HEK293 (cell line): Measurements from ENCODE around the gene WASHC3.

Experiments used
- CTCF ChIA-PET: fragments of 350-600 bp; formaldehyde crosslinking; extraction: SDS; loops from one replicate; lab custom pipeline; 2021; ENCODE audit warnings: antibody characterized with exemption; lab: Yijun Ruan, JAX
- POLR2A ChIA-PET: fragments of 300-600 bp; formaldehyde crosslinking; extraction: SDS; loops from one replicate; lab custom pipeline; 2020; ENCODE audit warnings: antibody characterized with exemption, inconsistent platforms; lab: Yijun Ruan, JAX
- H3K27ac ChIP-seq: fragments of 200-500 bp; sonication (Bioruptor generic); 2 replicates; pipeline ENCODE4 v1.5.1; 2014; ENCODE audit warnings: low read depth, low read length, control low read depth, inconsistent platforms; ENCODE audit errors: extremely low read depth
- H3K36me3 ChIP-seq, 2 experiments: fragments of 200-500 bp in 1 of 2; sonication (Bioruptor generic) in 1 of 2; 1 replicate in 1 of 2; 2 replicates in 1 of 2; pipeline ENCODE4 v1.5.1; 2014 to 2017; ENCODE audit warnings: inconsistent platforms in 2 of 2, low read length in 2 of 2; ENCODE audit not compliant: control insufficient read depth in 2 of 2, insufficient read depth in 1 of 2
- H3K4me1 ChIP-seq: fragments of 200-500 bp; sonication (Bioruptor generic); 2 replicates; pipeline ENCODE4 v1.5.1; 2014; ENCODE audit warnings: mild to moderate bottlenecking, low read length, inconsistent platforms; ENCODE audit not compliant: control insufficient read depth, insufficient read depth
- H3K4me3 ChIP-seq: 2 replicates; pipeline ENCODE4 v1.5.1; 2011; ENCODE audit warnings: low read depth, mild to moderate bottlenecking, control low read depth, low read length, moderate library complexity
- H3K9me3 ChIP-seq: fragments of 200-500 bp; sonication (Bioruptor generic); 2 replicates; pipeline ENCODE4 v1.5.1; 2014; ENCODE audit warnings: low read depth, low read length, inconsistent platforms; ENCODE audit not compliant: control insufficient read depth, insufficient read depth
- BCL11A ChIP-seq: fragments of 450-650 bp; formaldehyde crosslinking; IDR thresholded peaks from 2 replicates; pipeline ENCODE4 v1.5.1; 2016; ENCODE audit warnings: low read depth, missing biosample characterization, missing genetic modification characterization
- OVOL3 ChIP-seq: fragments of 450-650 bp; formaldehyde crosslinking; IDR thresholded peaks from 2 replicates; pipeline ENCODE4 v1.5.1; 2016; ENCODE audit warnings: missing biosample characterization, missing genetic modification characterization
- PRDM1 ChIP-seq: fragments of 450-650 bp; formaldehyde crosslinking; IDR thresholded peaks from 2 replicates; pipeline ENCODE4; 2016; ENCODE audit warnings: missing biosample characterization, missing genetic modification characterization
- ZBTB17 ChIP-seq: fragments of 450-650 bp; formaldehyde crosslinking; IDR thresholded peaks from 2 replicates; pipeline ENCODE4 v1.5.1; 2016; ENCODE audit warnings: missing biosample characterization, missing genetic modification characterization
- ZFP37 ChIP-seq: fragments of 450-650 bp; formaldehyde crosslinking; IDR thresholded peaks from 2 replicates; pipeline ENCODE4 v1.5.1; 2016; ENCODE audit warnings: missing biosample characterization, missing genetic modification characterization
- ZNF114 ChIP-seq: fragments of 450-650 bp; formaldehyde crosslinking; IDR thresholded peaks from 2 replicates; pipeline ENCODE4 v1.5.0; 2017; ENCODE audit warnings: missing biosample characterization, missing genetic modification characterization
- ZNF157 ChIP-seq: fragments of 450-650 bp; formaldehyde crosslinking; IDR thresholded peaks from 2 replicates; pipeline ENCODE4 v1.5.1; 2016; ENCODE audit warnings: missing biosample characterization, missing genetic modification characterization
- ZNF16 ChIP-seq: fragments of 450-650 bp; formaldehyde crosslinking; IDR thresholded peaks from 2 replicates; pipeline ENCODE4 v1.5.1; 2016; ENCODE audit warnings: low read depth, missing biosample characterization, missing genetic modification characterization
- ZNF184 ChIP-seq: fragments of 450-650 bp; IDR thresholded peaks from 2 replicates; pipeline ENCODE4 v1.5.1; 2018; ENCODE audit warnings: missing biosample characterization, mild to moderate bottlenecking, missing genetic modification characterization
- ZNF223 ChIP-seq: fragments of 450-650 bp; formaldehyde crosslinking; IDR thresholded peaks from 2 replicates; pipeline ENCODE4 v1.5.1; 2016; ENCODE audit warnings: missing biosample characterization, missing genetic modification characterization
- ZNF341 ChIP-seq: fragments of 450-650 bp; formaldehyde crosslinking; IDR thresholded peaks from 2 replicates; pipeline ENCODE4; 2016; ENCODE audit warnings: low read depth, missing biosample characterization, missing genetic modification characterization
- ZNF426 ChIP-seq: fragments of 450-650 bp; formaldehyde crosslinking; IDR thresholded peaks from 2 replicates; pipeline ENCODE4 v1.5.1; 2017; ENCODE audit warnings: missing biosample characterization, missing genetic modification characterization, mild to moderate bottlenecking, inconsistent platforms, moderate library complexity
- ZNF48 ChIP-seq: fragments of 450-650 bp; formaldehyde crosslinking; IDR thresholded peaks from 2 replicates; pipeline ENCODE4 v1.5.1; 2016; ENCODE audit warnings: missing biosample characterization, missing genetic modification characterization
- ZNF544 ChIP-seq: fragments of 450-650 bp; formaldehyde crosslinking; IDR thresholded peaks from 2 replicates; pipeline ENCODE4 v1.5.0; 2017; ENCODE audit warnings: missing biosample characterization, missing genetic modification characterization
- ZNF549 ChIP-seq: fragments of 450-650 bp; IDR thresholded peaks from 2 replicates; pipeline ENCODE4 v1.5.1; 2018; ENCODE audit warnings: missing biosample characterization, missing genetic modification characterization, mild to moderate bottlenecking, inconsistent platforms, moderate library complexity
- ZNF677 ChIP-seq: fragments of 450-650 bp; IDR thresholded peaks from 2 replicates; pipeline ENCODE4 v1.5.0; 2018; ENCODE audit warnings: missing biosample characterization, mild to moderate bottlenecking, missing genetic modification characterization, moderate library complexity
- ZNF768 ChIP-seq: fragments of 450-650 bp; formaldehyde crosslinking; IDR thresholded peaks from 2 replicates; pipeline ENCODE4 v1.5.1; 2018; ENCODE audit warnings: missing biosample characterization, mild to moderate bottlenecking, missing genetic modification characterization
- TF ChIP-seq, protein P1 (sequence below): fragments of 450-650 bp; formaldehyde crosslinking; conservative IDR thresholded peaks from 2 replicates; pipeline ENCODE4 v1.5.1; 2016; ENCODE audit warnings: low read depth, missing biosample characterization, missing genetic modification characterization
- TF ChIP-seq, protein P2 (sequence below): fragments of 450-650 bp; formaldehyde crosslinking; IDR thresholded peaks from 2 replicates; pipeline ENCODE4 v1.5.1; 2016; ENCODE audit warnings: missing biosample characterization, missing genetic modification characterization, low read depth
- TF ChIP-seq, protein P3 (sequence below): fragments of 450-650 bp; formaldehyde crosslinking; IDR thresholded peaks from 2 replicates; pipeline ENCODE4; 2016; ENCODE audit warnings: missing biosample characterization, missing genetic modification characterization
- TF ChIP-seq, protein P4 (sequence below): fragments of 450-650 bp; formaldehyde crosslinking; IDR thresholded peaks from 2 replicates; pipeline ENCODE4 v1.5.1; 2016; ENCODE audit warnings: missing biosample characterization, missing genetic modification characterization
- TF ChIP-seq, protein P5 (sequence below): fragments of 450-650 bp; formaldehyde crosslinking; IDR thresholded peaks from 2 replicates; pipeline ENCODE4 v1.5.1; 2017; ENCODE audit warnings: missing biosample characterization, missing genetic modification characterization

The WASHC3 gene

DNA sequence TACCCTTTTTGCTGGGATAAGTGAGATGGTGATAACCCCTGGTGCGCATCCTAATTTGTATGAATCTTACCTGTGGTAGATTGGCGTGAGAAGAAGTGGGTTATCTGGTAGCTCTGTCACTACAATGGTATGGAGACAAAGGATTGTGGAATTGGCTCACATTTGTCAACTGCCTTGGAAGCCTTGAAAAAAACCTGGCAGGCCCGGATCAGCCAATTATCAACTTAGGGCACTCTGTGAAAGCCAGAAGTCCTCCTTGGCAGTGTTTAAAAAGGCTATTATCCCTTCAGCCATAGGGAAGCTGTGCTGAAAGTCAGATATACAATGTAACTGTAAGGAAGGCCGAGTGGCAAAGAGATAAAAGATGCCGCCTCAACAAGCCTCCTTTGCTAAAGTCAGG is 56.5 kb downstream of the WASHC3 start (continued):
- TF ChIP-seq, protein P1, sequence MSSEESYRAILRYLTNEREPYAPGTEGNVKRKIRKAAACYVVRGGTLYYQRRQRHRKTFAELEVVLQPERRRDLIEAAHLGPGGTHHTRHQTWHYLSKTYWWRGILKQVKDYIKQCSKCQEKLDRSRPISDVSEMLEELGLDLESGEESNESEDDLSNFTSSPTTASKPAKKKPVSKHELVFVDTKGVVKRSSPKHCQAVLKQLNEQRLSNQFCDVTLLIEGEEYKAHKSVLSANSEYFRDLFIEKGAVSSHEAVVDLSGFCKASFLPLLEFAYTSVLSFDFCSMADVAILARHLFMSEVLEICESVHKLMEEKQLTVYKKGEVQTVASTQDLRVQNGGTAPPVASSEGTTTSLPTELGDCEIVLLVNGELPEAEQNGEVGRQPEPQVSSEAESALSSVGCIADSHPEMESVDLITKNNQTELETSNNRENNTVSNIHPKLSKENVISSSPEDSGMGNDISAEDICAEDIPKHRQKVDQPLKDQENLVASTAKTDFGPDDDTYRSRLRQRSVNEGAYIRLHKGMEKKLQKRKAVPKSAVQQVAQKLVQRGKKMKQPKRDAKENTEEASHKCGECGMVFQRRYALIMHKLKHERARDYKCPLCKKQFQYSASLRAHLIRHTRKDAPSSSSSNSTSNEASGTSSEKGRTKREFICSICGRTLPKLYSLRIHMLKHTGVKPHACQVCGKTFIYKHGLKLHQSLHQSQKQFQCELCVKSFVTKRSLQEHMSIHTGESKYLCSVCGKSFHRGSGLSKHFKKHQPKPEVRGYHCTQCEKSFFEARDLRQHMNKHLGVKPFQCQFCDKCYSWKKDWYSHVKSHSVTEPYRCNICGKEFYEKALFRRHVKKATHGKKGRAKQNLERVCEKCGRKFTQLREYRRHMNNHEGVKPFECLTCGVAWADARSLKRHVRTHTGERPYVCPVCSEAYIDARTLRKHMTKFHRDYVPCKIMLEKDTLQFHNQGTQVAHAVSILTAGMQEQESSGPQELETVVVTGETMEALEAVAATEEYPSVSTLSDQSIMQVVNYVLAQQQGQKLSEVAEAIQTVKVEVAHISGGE (tag by site-specific recombination): no peak
- no peak for TF ChIP-seq ZBTB17
- TF ChIP-seq, protein P2, sequence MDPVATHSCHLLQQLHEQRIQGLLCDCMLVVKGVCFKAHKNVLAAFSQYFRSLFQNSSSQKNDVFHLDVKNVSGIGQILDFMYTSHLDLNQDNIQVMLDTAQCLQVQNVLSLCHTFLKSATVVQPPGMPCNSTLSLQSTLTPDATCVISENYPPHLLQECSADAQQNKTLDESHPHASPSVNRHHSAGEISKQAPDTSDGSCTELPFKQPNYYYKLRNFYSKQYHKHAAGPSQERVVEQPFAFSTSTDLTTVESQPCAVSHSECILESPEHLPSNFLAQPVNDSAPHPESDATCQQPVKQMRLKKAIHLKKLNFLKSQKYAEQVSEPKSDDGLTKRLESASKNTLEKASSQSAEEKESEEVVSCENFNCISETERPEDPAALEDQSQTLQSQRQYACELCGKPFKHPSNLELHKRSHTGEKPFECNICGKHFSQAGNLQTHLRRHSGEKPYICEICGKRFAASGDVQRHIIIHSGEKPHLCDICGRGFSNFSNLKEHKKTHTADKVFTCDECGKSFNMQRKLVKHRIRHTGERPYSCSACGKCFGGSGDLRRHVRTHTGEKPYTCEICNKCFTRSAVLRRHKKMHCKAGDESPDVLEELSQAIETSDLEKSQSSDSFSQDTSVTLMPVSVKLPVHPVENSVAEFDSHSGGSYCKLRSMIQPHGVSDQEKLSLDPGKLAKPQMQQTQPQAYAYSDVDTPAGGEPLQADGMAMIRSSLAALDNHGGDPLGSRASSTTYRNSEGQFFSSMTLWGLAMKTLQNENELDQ (tag by site-specific recombination): no peak
- TF ChIP-seq ZNF544 (tag by site-specific recombination): no peak

DNA sequence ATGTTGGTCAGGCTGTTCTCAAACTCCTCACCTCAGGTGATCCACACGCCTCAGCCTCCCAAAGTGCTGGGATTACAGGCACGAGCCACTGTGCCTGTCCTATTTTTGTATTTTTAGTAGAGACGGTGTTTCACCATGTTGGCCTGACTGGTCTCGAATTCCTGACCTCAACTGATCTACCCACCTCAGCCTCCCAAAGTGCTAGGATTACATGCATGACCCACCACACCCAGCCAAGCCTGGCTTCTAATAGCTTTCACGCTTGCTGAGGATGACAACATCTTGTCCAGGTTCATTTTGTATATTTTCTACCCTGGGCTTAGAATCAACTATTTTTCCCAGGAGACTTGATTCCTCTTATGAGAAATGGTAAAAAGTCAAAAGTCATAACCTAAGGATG is 64.7 kb downstream of the WASHC3 start:
- TF ChIP-seq ZNF184 (tag by site-specific recombination): no peak
- no peak for TF ChIP-seq OVOL3 (tag by site-specific recombination)
- no peak for TF ChIP-seq ZNF677 (tag by site-specific recombination)
- TF ChIP-seq ZNF549 (tag by site-specific recombination): no peak
- TF ChIP-seq PRDM1 (tag by site-specific recombination): no peak
- TF ChIP-seq, protein P3, sequence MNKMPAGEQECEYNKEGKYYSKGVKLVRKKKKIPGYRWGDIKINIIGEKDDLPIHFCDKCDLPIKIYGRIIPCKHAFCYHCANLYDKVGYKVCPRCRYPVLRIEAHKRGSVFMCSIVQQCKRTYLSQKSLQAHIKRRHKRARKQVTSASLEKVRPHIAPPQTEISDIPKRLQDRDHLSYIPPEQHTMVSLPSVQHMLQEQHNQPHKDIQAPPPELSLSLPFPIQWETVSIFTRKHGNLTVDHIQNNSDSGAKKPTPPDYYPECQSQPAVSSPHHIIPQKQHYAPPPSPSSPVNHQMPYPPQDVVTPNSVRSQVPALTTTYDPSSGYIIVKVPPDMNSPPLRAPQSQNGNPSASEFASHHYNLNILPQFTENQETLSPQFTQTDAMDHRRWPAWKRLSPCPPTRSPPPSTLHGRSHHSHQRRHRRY (tag by site-specific recombination): no peak
- no peak for TF ChIP-seq ZNF768
- no peak for TF ChIP-seq ZNF48 (tag by site-specific recombination)
- TF ChIP-seq ZFP37 (tag by site-specific recombination): no peak
- TF ChIP-seq ZNF114 (tag by site-specific recombination): no peak
- TF ChIP-seq, protein P4, sequence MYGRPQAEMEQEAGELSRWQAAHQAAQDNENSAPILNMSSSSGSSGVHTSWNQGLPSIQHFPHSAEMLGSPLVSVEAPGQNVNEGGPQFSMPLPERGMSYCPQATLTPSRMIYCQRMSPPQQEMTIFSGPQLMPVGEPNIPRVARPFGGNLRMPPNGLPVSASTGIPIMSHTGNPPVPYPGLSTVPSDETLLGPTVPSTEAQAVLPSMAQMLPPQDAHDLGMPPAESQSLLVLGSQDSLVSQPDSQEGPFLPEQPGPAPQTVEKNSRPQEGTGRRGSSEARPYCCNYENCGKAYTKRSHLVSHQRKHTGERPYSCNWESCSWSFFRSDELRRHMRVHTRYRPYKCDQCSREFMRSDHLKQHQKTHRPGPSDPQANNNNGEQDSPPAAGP (tag by site-specific recombination): no peak
- no peak for TF ChIP-seq ZNF223
- no peak for TF ChIP-seq ZNF341 (tag by site-specific recombination)
- no peak for TF ChIP-seq ZNF16 (tag by site-specific recombination)
- TF ChIP-seq BCL11A: no peak
- no peak for TF ChIP-seq ZNF157
- TF ChIP-seq ZNF426: no peak
- TF ChIP-seq, protein P5, sequence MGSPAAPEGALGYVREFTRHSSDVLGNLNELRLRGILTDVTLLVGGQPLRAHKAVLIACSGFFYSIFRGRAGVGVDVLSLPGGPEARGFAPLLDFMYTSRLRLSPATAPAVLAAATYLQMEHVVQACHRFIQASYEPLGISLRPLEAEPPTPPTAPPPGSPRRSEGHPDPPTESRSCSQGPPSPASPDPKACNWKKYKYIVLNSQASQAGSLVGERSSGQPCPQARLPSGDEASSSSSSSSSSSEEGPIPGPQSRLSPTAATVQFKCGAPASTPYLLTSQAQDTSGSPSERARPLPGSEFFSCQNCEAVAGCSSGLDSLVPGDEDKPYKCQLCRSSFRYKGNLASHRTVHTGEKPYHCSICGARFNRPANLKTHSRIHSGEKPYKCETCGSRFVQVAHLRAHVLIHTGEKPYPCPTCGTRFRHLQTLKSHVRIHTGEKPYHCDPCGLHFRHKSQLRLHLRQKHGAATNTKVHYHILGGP (tag by site-specific recombination): no peak
- TF ChIP-seq, all 188 proteins: peak for 0
- no peak overlapping the region for H3K27ac ChIP-seq
- POLR2A ChIA-PET: no interaction called here
- CTCF ChIA-PET: interaction anchor here (0.6 to 1.3 kb wide), 2 partner anchors 11 to 58 kb away, joined by 3 read pairs; no protein-coding TSS in a partner anchor
- H3K4me1 ChIP-seq: no peaks in the 10 kb centered on the region
- no peaks in the 10 kb centered on the region for H3K9me3 ChIP-seq
- H3K36me3 ChIP-seq: no peaks in the 10 kb centered on the region
- H3K4me3 ChIP-seq: no peak overlapping the region
